K562 (cell line): ENCODE data around the gene ZNF74. TPM values are rescaled to one million over a fixed set of nuclear protein-coding genes. Genes with fewer than 3 reads are reported as not detected.
A peak's percentile ranks its signal among the peaks of the same experiment; 100 is the strongest.

Experiments
- AFF1 ChIP-seq, 2 experiments: fragments of 450-650 bp; IDR thresholded peaks; 2 replicates each; pipeline ENCODE4 v1.6.1; 2018; ENCODE audit warnings: mild to moderate bottlenecking in 2 of 2, low read depth in 1 of 2; ENCODE audit not compliant: partially characterized antibody in 2 of 2
- CBFB ChIP-seq: sonication (generic); formaldehyde crosslinking; IDR thresholded peaks from 2 replicates; pipeline ENCODE4 v1.4.0; 2020; ENCODE audit warnings: mild to moderate bottlenecking, missing genetic modification reagents
- ELK1 ChIP-seq: sonication (generic); formaldehyde crosslinking; IDR thresholded peaks from 2 replicates; pipeline ENCODE4 v1.8.1; 2022; ENCODE audit warnings: missing genetic modification reagents
- ETV1 ChIP-seq: fragments of 450-650 bp; conservative IDR thresholded peaks from 2 replicates; pipeline ENCODE4 v1.6.1; 2016; ENCODE audit warnings: missing genetic modification characterization, control low read depth, low read depth, missing compliant biosample characterization
- NCOA1 ChIP-seq: fragments of 450-650 bp; IDR thresholded peaks from 2 replicates; pipeline ENCODE4 v1.6.1; 2016; ENCODE audit warnings: low read depth
- PATZ1 ChIP-seq: fragments of 250-450 bp; sonication (Bioruptor Pico); IDR thresholded peaks from 2 replicates; pipeline ENCODE4 v1.5.0; 2020; ENCODE audit warnings: mild to moderate bottlenecking, borderline replicate concordance
- PHTF2 ChIP-seq: fragments of 250-450 bp; sonication (Bioruptor Pico); IDR thresholded peaks from 2 replicates; pipeline ENCODE4 v1.5.0; 2021; ENCODE audit warnings: mild to moderate bottlenecking
- RB1 ChIP-seq: fragments of 450-650 bp; IDR thresholded peaks from 2 replicates; pipeline ENCODE4 v1.6.1; 2017; ENCODE audit warnings: low read depth, mild to moderate bottlenecking
- TCFL5 ChIP-seq: fragments of 250-450 bp; sonication (Bioruptor Pico); conservative IDR thresholded peaks from 2 replicates; pipeline ENCODE4 v1.6.1; 2021; ENCODE audit warnings: mild to moderate bottlenecking, moderate library complexity, matching md5 sums
- ZNF282 ChIP-seq: sonication (generic); formaldehyde crosslinking; IDR thresholded peaks from 2 replicates; pipeline ENCODE4 v1.8.1; 2023; ENCODE audit warnings: missing genetic modification reagents
- polyA plus RNA-seq, 8 experiments: library from polyadenylated mRNA; depleted of rRNA in 4 of 8; stranded (reverse) in 5 of 8; unstranded in 3 of 8; fragments of >200 nt; fragmentation: Nextera tagmentation in 2 of 8; fragmentation: Illumina TruSeq in 1 of 8; extraction: Ambion mirVana in 2 of 8; extraction: Trizol in 1 of 8; gene quantifications; 2 replicates each; pipeline versions ENCODE4 v1.2.1 to v1.2.3, GENCODE V29; 2011 to 2014; ENCODE audit warnings: inconsistent platforms in 1 of 8, missing spikeins in 1 of 8
- total RNA-seq, 7 experiments: library from RNA; depleted of rRNA in 6 of 7; stranded (reverse); fragments of >200 nt in 6 of 7; fragmentation: Illumina TruSeq in 2 of 7; extraction: Trizol in 2 of 7; gene quantifications; 2 replicates each; pipeline versions ENCODE4 v1.2.1 to v1.2.3, GENCODE V29; 2011 to 2021; ENCODE audit warnings: low replicate concordance in 1 of 7
- TF ChIP-seq, protein P1 (sequence below): sonication (generic); formaldehyde crosslinking; IDR thresholded peaks from 2 replicates; pipeline ENCODE4 v1.8.0; 2022; ENCODE audit warnings: missing genetic modification reagents, mild to moderate bottlenecking, borderline replicate concordance
- TF ChIP-seq, protein P2 (sequence below): fragments of 450-650 bp; formaldehyde crosslinking; IDR thresholded peaks from 2 replicates; pipeline ENCODE4 v1.4.0; 2020; ENCODE audit warnings: mild to moderate bottlenecking, mixed read lengths

Gene ZNF74
- total and polyA plus RNA-seq, 9 of the 15 experiments (the other 6 are each of a cell fraction or from before 2014, with no cell fraction given) = 2.4 to 53.5 (median 31.5) TPM

DNA sequence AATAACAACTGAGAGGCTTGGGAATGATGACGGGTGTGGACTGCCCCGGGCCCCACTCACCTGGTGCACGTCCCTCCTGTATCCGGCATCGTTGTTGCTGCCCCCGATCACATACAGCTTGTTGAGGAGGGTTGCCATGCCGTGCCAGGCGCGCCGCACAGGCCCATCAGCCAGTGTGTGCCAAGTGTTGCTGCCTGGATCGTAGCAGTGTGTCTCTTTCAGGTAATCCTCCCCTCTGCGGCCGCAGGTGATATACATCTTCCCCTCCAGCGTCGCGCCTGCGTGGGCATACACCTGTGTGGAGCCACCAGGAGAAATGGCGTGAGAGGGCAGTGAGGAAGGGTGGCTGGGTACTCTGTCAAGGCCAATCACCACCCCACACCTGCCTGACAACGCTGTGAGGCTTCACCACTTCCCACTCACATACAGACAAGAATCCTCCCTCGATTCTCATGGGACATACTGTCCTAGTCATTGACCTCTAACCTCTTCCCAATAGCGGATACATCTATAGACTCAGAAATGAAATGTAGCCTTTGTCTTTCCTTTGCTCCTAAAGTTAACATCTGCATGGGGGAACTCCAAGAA lies 52.5 kb downstream of the ZNF74 start (continued):
- no peak for TF ChIP-seq PATZ1 (CRISPR knock-in tag)
- TF ChIP-seq ZNF282 = 0 out of 2 replicates have a peak, but pooled peaks have one; percentile 48
- no peak for TF ChIP-seq TCFL5 (CRISPR knock-in tag)
- TF ChIP-seq AFF1 (IDR thresholded peaks at IDR 0.05; ENCODE audit: low read depth in 1 of 2, partially characterized antibody in 2 of 2) = no peak
- TF ChIP-seq CBFB = 0 out of 2 replicates have a peak, but pooled peaks have one; percentile 42
- TF ChIP-seq ETV1 (tag) = no peak
- TF ChIP-seq, protein P1, sequence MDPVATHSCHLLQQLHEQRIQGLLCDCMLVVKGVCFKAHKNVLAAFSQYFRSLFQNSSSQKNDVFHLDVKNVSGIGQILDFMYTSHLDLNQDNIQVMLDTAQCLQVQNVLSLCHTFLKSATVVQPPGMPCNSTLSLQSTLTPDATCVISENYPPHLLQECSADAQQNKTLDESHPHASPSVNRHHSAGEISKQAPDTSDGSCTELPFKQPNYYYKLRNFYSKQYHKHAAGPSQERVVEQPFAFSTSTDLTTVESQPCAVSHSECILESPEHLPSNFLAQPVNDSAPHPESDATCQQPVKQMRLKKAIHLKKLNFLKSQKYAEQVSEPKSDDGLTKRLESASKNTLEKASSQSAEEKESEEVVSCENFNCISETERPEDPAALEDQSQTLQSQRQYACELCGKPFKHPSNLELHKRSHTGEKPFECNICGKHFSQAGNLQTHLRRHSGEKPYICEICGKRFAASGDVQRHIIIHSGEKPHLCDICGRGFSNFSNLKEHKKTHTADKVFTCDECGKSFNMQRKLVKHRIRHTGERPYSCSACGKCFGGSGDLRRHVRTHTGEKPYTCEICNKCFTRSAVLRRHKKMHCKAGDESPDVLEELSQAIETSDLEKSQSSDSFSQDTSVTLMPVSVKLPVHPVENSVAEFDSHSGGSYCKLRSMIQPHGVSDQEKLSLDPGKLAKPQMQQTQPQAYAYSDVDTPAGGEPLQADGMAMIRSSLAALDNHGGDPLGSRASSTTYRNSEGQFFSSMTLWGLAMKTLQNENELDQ (CRISPR knock-in tag) = no peak
- TF ChIP-seq RB1 = no peak
- 0 out of 2 replicates have a peak, but pooled peaks have one; percentile 56 for TF ChIP-seq ELK1 (CRISPR knock-in tag)
- TF ChIP-seq, protein P2, sequence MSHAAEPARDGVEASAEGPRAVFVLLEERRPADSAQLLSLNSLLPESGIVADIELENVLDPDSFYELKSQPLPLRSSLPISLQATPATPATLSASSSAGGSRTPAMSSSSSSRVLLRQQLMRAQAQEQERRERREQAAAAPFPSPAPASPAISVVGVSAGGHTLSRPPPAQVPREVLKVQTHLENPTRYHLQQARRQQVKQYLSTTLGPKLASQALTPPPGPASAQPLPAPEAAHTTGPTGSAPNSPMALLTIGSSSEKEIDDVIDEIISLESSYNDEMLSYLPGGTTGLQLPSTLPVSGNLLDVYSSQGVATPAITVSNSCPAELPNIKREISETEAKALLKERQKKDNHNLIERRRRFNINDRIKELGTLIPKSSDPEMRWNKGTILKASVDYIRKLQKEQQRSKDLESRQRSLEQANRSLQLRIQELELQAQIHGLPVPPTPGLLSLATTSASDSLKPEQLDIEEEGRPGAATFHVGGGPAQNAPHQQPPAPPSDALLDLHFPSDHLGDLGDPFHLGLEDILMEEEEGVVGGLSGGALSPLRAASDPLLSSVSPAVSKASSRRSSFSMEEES (CRISPR knock-in tag) = no peak
- no peak for TF ChIP-seq NCOA1
- no peak for TF ChIP-seq PHTF2
